Naive thymus-derived CD8-positive, alpha-beta T cell (primary cell): ENCODE measurements around the gene RNF213. TPM values are rescaled to one million over a fixed set of nuclear protein-coding genes. Genes with fewer than 3 reads are reported as not detected.
"Not testable (repeated sequence)": the region's sequence is repeated elsewhere in the genome, so short reads cannot be mapped to it uniquely, and the experiment has no call there.

Source experiments
- ATAC-seq, 2 donors: fragments of 150-1000 bp; cut with Tn5 transposase in 1 of 2; sonication (Bioruptor Pico), chemical (Tn5 transposase) in 1 of 2; 1 replicate in 1 of 2; 2 replicates in 1 of 2; pipeline ENCODE4 v1.10.0; 2021; ENCODE audit warnings: mild to moderate bottlenecking in 2 of 2, moderate library complexity in 2 of 2
- POLR2A ChIA-PET: fragments of 350-600 bp; sonication (Branson Sonifier 250); formaldehyde crosslinking; loops from one replicate; lab custom pipeline; 2021; ENCODE audit warnings: antibody characterized with exemption; lab: Charles Lee
- DNase-seq, 10 donors: peaks; one replicate each; pipeline versions ENCODE4 v3.0.0 to v3.0.0-alpha.2; 2020 to 2022
- H3K27ac Mint-ChIP-seq, 10 donors: one replicate each; pipeline ENCODE4 v1.8.0; 2020 to 2022; ENCODE audit warnings: mild to moderate bottlenecking in 10 of 10, mixed read lengths in 10 of 10, moderate library complexity in 4 of 10, inconsistent platforms in 1 of 10
- H3K27me3 Mint-ChIP-seq, 5 donors: one replicate each; pipeline ENCODE4 v1.8.0; 2021 to 2022; ENCODE audit warnings: mixed read lengths in 5 of 5
- H3K36me3 Mint-ChIP-seq, 3 donors: one replicate each; pipeline ENCODE4 v1.8.0; 2020 to 2022; ENCODE audit warnings: mixed read lengths in 3 of 3, mild to moderate bottlenecking in 2 of 3, inconsistent platforms in 1 of 3
- H3K4me1 Mint-ChIP-seq, 4 donors: one replicate each; pipeline ENCODE4 v1.8.0; 2021 to 2022; ENCODE audit warnings: mixed read lengths in 4 of 4
- H3K4me3 Mint-ChIP-seq, 10 donors: one replicate each; pipeline ENCODE4 v1.8.0; 2020 to 2022; ENCODE audit warnings: mild to moderate bottlenecking in 10 of 10, mixed read lengths in 10 of 10, moderate library complexity in 6 of 10, inconsistent platforms in 1 of 10
- H3K9me3 Mint-ChIP-seq, 9 donors: one replicate each; pipeline ENCODE4 v1.8.0; 2020 to 2022; ENCODE audit warnings: mixed read lengths in 9 of 9, mild to moderate bottlenecking in 3 of 9, inconsistent platforms in 1 of 9, moderate library complexity in 1 of 9
- polyA plus RNA-seq, 3 donors: library from polyadenylated mRNA; unstranded; fragments of 300-500 nt; fragmentation: Illumina TruSeq; gene quantifications; one replicate each; pipeline ENCODE4 v1.2.3, GENCODE V29; 2021
- total RNA-seq, 8 experiments: library from RNA in 2 of 8; stranded (reverse) in 2 of 8; gene quantifications; one replicate each; pipeline ENCODE4 v1.2.3 and lab custom pipeline; 2021 to 2026

RNF213 gene
- total and polyA plus RNA-seq, 5 experiments from 2014 or later = 27.1 to 328 (median 52.2) TPM

DNA sequence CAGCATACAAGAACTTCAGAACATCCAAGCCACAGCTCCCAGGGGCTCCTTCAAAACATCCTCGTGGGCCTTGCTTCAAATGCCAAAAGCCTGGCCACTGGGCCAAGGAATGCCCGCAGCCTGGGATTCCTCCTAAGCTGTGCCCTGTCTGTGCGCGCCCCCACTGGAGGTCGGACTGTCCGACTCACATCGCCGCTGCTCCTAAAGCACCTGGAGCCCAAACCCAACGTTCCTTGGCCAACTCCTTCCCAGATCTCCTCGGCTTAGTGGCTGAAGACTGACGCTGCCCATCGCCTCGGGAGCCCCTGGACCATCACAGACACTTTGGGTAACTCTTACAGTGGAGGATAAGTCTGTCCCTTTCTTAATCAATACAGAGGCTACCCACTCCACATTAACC is 141.4 kb downstream of the RNF213 start:
- not testable (repeated sequence) for ATAC-seq, H3K27ac Mint-ChIP-seq, H3K9me3 Mint-ChIP-seq, H3K27me3 Mint-ChIP-seq, DNase-seq, H3K4me3 Mint-ChIP-seq, H3K36me3 Mint-ChIP-seq
- H3K4me1 Mint-ChIP-seq = peaks cover 4 to 11% (median 7%) of the 10 kb centered on the region in 4 donors
- POLR2A ChIA-PET = interaction anchor here (1.4 kb wide), 1 partner anchor 11 kb away, joined by 5 read pairs; no protein-coding TSS in a partner anchor

DNA sequence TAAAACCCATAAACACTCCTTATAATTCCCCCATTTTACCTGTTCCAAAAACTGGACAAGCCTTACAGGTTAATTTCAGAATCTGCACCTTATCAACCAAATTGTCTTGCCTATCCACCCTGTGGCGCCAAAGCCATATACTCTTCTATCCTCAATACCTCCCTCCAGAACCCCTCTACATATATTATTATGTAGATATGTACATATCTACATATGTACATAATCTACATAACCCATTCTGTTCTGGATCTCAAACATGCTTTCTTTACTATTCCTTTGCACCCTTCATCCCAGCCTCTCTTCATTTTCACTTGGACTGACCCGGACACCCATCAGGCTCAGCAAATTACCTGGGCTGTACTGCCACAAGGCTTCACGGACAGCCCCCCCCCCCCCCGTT is 142.3 kb downstream of the RNF213 start:
- Mint-ChIP-seq H3K4me1 (peaks cover 3 to 6% (median 3%) of the 10 kb centered on the region in 4 donors), H3K36me3 (no peaks in the 10 kb centered on the region), H3K27ac (no peak overlapping the region), H3K4me3 (no peak overlapping the region), H3K27me3 (no peaks in the 10 kb centered on the region), H3K9me3 (no peaks in the 10 kb centered on the region)
- no peak for DNase-seq
- POLR2A ChIA-PET = no interaction called here
- no peak for ATAC-seq

DNA sequence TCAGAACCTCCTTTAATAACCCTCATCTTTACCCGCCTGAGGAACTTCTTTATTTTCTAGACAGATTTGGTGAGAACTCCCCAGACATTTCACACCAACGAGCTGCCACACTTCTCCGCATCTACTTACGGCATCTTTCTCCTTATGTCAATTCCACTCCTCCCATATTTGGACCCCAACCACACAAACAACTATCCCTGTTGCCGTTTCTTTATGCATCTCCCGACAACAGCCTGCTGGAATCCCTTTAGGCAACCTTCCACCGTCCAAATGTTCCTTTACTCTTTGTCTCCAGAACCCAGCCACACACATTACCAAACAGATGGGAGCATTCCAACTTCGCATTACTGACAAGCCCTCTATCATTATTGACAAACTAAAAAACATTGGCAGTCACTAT is 145.5 kb downstream of the RNF213 start:
- H3K4me1 Mint-ChIP-seq = peaks cover 0 to 1% (median 0%) of the 10 kb centered on the region in 4 donors
- H3K36me3 Mint-ChIP-seq = no peaks in the 10 kb centered on the region
- H3K4me3 Mint-ChIP-seq = no peak overlapping the region
- peaks cover 0 to 4% (median 4%) of the 10 kb centered on the region in 5 donors for H3K27me3 Mint-ChIP-seq
- DNase-seq (no peak), ATAC-seq (no peak)
- H3K27ac Mint-ChIP-seq = no peak overlapping the region
- POLR2A ChIA-PET = no interaction called here
- H3K9me3 Mint-ChIP-seq = no peaks in the 10 kb centered on the region

DNA sequence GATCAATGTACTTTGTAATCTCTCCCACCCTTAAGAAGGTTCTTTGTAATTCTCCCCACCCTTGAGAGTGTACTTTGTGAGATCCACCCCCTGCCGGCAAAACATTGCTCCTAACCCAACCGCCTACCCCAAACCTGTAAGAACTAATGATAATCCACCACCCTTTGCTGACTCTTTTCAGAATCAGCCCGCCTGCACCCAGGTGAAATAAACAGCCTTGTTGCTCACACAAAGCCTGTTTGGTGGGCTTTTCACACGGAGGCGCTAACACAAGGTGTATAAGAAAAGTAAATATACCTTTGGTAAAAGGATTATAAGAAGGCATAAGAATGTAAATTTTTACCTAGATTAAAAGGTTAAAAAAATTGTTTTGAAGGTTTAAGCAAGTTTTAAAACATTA is 147.3 kb downstream of the RNF213 start:
- H3K27me3 Mint-ChIP-seq, H3K27ac Mint-ChIP-seq, H3K4me1 Mint-ChIP-seq, H3K36me3 Mint-ChIP-seq, H3K9me3 Mint-ChIP-seq, ATAC-seq, DNase-seq, H3K4me3 Mint-ChIP-seq, POLR2A ChIA-PET: not testable (repeated sequence)

DNA sequence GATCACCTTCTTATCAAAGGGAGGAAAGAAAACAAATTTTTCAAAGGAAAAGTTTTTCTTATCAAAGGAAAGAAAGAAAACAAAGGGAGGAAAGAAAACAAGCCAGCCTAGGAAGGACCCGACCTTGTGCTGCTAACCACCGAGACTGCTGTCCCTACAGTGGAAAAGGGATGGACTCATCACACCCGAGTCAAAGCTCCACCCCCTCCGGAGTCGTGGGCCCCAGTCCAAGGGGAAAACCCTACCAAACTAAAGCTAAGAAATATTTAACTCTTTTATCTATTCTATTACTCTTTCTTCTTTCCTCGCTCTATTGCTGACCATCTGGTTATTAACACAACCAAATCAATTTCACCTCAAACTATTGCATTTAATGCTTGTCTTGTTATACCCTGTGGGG is 148.2 kb downstream of the RNF213 start:
- DNase-seq = no peak
- H3K27me3 Mint-ChIP-seq = peaks cover 1 to 8% (median 4%) of the 10 kb centered on the region in 5 donors
- H3K36me3 Mint-ChIP-seq = no peaks in the 10 kb centered on the region
- H3K4me1 Mint-ChIP-seq = peaks cover under 1 to 2% (median 1%) of the 10 kb centered on the region in 4 donors
- H3K4me3 Mint-ChIP-seq = no peak overlapping the region
- no peaks in the 10 kb centered on the region for H3K9me3 Mint-ChIP-seq
- no peak for ATAC-seq
- POLR2A ChIA-PET = no interaction called here
- peak overlapping the region in 1 of 10 donors; percentile 48 for H3K27ac Mint-ChIP-seq

DNA sequence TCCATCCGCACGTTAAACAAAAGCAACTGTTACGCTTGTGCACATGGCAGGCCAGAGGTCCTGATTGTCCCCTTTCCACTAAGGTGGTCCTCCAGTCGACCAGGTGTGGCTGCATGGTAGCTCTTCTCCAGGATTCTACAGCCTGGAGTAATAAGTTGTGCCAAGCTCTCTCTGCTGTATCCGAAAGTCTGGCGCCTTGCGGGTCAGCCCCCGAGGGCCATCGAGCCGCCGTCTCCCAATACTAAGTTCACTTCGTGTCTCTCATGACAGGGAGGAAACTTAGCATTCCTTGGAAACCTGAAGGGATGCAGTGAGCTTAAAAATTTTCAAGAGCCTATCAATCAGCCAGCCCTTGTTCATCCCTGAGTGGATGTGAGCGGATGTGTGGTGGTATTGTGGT is 149.0 kb downstream of the RNF213 start:
- H3K9me3 Mint-ChIP-seq = no peaks in the 10 kb centered on the region
- no peak overlapping the region for H3K27ac Mint-ChIP-seq
- POLR2A ChIA-PET = no interaction called here
- no peaks in the 10 kb centered on the region for H3K36me3 Mint-ChIP-seq
- peaks cover 3 to 15% (median 9%) of the 10 kb centered on the region in 5 donors for H3K27me3 Mint-ChIP-seq
- no peak overlapping the region for H3K4me3 Mint-ChIP-seq
- DNase-seq = no peak
- H3K4me1 Mint-ChIP-seq = peaks cover 8 to 10% (median 9%) of the 10 kb centered on the region in 4 donors
- no peak for ATAC-seq

DNA sequence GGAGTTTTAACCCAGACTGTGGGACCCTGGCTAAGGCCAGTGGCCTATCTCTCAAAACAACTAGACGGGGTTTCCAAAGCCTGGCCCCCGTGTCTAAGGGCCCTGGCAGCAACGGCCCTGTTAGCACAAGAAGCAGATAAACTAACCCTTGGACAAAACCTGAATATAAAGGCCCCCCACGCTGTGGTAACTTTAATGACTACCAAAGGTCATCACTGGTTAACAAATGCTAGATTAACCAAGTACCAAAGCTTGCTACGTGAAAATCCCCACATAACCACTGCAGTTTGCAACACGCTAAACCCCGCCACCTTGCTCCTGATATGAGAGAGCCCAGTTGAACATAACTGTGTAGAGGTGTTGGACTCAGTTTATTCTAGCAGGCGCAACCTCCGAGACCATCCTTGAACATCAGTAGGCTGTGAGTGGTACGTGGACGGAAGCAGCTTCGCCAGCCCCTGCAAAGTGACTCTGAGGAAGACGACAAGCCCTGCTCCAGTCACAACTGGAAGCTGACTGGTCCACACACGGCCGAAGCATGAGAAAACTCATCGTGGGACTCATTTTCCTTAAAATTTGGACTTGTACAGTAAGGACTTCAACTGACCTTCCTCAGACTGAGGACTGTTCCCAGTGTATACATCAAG is 149.9 kb downstream of the RNF213 start:
- H3K4me3 Mint-ChIP-seq, H3K9me3 Mint-ChIP-seq, H3K27ac Mint-ChIP-seq, POLR2A ChIA-PET, ATAC-seq, H3K36me3 Mint-ChIP-seq, DNase-seq: not testable (repeated sequence)
- peaks cover 3 to 15% (median 9%) of the 10 kb centered on the region in 5 donors for H3K27me3 Mint-ChIP-seq
- H3K4me1 Mint-ChIP-seq = peaks cover 9 to 14% (median 11%) of the 10 kb centered on the region in 4 donors

DNA sequence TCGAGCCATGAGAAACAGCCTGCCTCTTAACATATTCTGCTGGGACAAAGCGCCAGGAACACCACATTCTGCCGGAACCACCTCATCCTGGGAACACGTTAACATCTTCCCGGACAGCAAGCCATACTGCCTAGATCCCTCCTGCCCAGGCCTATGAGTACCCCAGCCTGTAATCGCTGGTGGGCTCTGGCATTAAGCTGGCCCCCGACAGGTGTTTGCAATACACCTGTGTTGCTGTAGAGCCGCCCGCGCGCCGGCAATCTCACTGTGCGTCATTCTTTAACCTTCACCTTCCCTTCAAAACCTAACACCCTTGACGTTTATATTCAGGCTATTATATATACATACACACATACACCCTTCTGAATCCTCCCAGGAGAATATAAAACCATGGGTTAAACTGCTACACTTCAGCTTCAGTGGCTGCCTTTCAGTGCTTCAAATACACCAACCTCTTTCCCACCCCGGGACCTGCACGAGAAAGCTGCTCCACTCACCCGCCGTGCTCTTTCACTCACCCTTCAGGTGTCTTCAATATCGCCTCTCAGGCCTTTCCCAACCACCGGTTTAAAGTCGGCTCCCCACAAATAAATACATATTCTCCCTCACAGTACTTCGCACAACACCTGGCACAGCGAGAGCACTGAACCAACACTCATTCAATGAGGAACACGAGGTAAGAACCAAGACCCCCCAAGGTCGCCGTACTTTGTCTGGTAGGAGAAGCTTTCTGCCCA is 153.3 kb downstream of the RNF213 start:
- peak overlapping the region; percentile 47 to 97 (median 90) for H3K27ac Mint-ChIP-seq
- ATAC-seq = no peak
- peaks cover 0 to 11% (median 0%) of the 10 kb centered on the region in 3 donors for H3K36me3 Mint-ChIP-seq
- peaks cover 26 to 38% (median 27%) of the 10 kb centered on the region in 4 donors for H3K4me1 Mint-ChIP-seq
- H3K27me3 Mint-ChIP-seq = peaks cover 2 to 15% (median 9%) of the 10 kb centered on the region in 5 donors
- H3K9me3 Mint-ChIP-seq = no peaks in the 10 kb centered on the region
- POLR2A ChIA-PET = interaction anchor here (0.5 to 2.0 kb wide), 4 partner anchors 10 to 1631 kb away, joined by 3 to 6 read pairs (median 4); no protein-coding TSS in a partner anchor
- peak overlapping the region; percentile 69 to 95 (median 88) for H3K4me3 Mint-ChIP-seq
- DNase-seq = peak in 2 of 10 donors; percentile 10 to 16

DNA sequence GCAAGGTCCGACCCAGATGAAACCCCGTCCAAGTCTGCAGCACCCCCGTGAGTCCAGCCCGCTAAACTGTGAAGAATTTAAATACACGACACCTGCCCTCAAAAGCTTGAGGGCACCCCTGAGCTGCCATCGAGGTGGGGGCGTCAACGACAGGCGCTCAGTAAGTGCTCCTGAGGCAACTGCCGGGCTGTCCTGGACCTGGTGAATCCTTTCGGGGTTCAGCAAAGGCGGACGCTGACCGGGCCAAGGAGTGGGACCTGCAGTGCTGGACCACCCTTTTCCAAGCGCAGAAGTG is 153.8 kb downstream of the RNF213 start:
- H3K4me3 Mint-ChIP-seq = peak overlapping the region; percentile 69 to 95 (median 88)
- H3K4me1 Mint-ChIP-seq = peaks cover 24 to 39% (median 27%) of the 10 kb centered on the region in 4 donors
- no peak for DNase-seq
- peaks cover 0 to 12% (median 0%) of the 10 kb centered on the region in 3 donors for H3K36me3 Mint-ChIP-seq
- no peaks in the 10 kb centered on the region for H3K9me3 Mint-ChIP-seq
- H3K27ac Mint-ChIP-seq = peak overlapping the region; percentile 47 to 97 (median 90)
- peaks cover 2 to 15% (median 5%) of the 10 kb centered on the region in 5 donors for H3K27me3 Mint-ChIP-seq
- POLR2A ChIA-PET = interaction anchor here (0.5 to 2.0 kb wide), 4 partner anchors 9 to 1632 kb away, joined by 3 to 6 read pairs (median 4); no protein-coding TSS in a partner anchor
- ATAC-seq = peak; percentile 24 to 28

DNA sequence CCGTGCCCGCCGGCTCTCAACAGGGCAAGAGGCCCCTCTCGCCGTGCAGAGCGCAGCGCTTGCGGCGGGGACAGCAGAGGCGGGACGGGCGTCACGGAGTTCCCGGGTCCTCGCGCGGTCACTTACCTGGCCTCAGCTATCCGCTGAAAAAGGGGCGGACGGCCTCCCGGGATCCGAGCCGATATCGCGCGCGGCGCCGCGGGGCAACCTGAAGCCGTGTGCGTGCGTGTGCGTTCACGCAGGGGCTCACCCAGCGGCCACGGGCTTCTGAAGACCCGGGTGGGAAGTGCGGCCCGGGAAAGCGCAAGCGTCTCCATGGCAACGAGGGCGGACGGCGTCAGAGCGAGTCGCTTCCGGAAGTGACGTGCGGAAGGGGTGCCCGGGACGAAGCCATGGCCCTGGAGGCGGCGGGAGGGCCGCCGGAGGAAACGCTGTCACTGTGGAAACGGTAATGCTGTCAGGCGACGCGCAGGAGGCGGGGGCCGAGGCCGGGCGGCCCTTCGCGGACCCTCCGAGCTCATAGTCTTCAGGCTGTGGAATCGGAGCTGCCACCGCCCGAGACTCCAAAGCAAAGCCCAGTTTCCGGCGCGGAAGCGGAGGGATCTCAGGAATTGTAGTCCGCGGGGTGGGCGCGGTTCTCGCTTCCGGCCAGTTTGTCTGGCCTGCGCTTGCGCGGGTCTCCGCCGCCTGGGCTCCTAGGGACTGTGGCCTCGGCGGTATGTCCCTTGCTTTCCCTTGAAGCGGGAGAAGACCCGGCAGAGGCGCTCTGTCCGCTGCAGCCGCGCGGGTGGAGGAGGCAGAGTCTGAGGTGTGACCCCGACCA is 154.4 kb downstream of the RNF213 start, which contains the start of gene ENDOV:
ENDOV (plus strand) TSS at position 365 of the 823 bp plus-strand sequence; CDS start at position 393, 28 bp downstream.
- ATAC-seq = peak; percentile 89 to 91
- POLR2A ChIA-PET = interaction anchor here (1.2 to 2.0 kb wide), 3 partner anchors 9 to 39 kb away, joined by 4 to 6 read pairs (median 5); no protein-coding TSS in a partner anchor
- peaks cover 2 to 15% (median 5%) of the 10 kb centered on the region in 5 donors for H3K27me3 Mint-ChIP-seq
- peak; percentile 91 to 98 (median 95) for DNase-seq
- H3K4me3 Mint-ChIP-seq = peak within 1 kb of the TSS; percentile 69 to 95 (median 88)
- H3K27ac Mint-ChIP-seq = peak within 1 kb of the TSS; percentile 57 to 97 (median 90)
- H3K9me3 Mint-ChIP-seq = no peaks in the 10 kb centered on the region
- peaks cover 0 to 16% (median 0%) of the 10 kb centered on the region in 3 donors for H3K36me3 Mint-ChIP-seq
- H3K4me1 Mint-ChIP-seq = peaks cover 27 to 44% (median 29%) of the 10 kb centered on the region in 4 donors

DNA sequence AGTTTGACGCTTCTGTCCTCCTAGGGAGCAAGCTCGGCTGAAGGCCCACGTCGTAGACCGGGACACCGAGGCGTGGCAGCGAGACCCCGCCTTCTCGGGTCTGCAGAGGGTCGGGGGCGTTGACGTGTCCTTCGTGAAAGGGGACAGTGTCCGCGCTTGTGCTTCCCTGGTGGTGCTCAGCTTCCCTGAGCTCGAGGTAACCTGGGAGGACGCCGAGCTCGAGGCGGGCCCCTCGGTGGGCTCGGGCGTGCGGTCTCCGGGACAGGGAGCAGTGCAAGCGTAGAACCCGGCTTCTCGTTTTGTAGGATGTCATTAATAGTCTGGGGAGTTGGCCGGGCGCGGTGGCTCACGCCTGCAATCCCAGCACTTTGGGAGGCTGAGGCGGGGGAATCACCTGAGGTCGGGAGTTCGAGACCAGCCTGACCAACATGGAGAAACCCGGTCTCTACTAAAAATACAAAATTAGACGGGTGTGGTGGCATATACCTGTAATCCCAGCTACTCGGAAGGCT is 155.0 kb downstream of the RNF213 start:
- Mint-ChIP-seq H3K9me3 (no peaks in the 10 kb centered on the region), H3K4me1 (peaks cover 27 to 44% (median 29%) of the 10 kb centered on the region in 4 donors), H3K36me3 (peaks cover 0 to 16% (median 0%) of the 10 kb centered on the region in 3 donors), H3K4me3 (peak overlapping the region; percentile 69 to 95 (median 88)), H3K27me3 (peaks cover 1 to 15% (median 5%) of the 10 kb centered on the region in 5 donors), H3K27ac (peak overlapping the region in 8 of 10 donors; percentile 82 to 97 (median 93))
- DNase-seq = no peak
- no peak for ATAC-seq
- POLR2A ChIA-PET = interaction anchor here (0.7 to 2.0 kb wide), 3 partner anchors 12 to 683 kb away, joined by 3 to 5 read pairs (median 3); no protein-coding TSS in a partner anchor
